Gastroesophageal sphincter (tissue), 3 donors: ENCODE data around the gene SPRYD3.

Experiments
- CTCF ChIP-seq, 4 experiments: fragments of 200-600 bp in 2 of 4; fragments of 450-650 bp in 2 of 4; sonication (generic) in 1 of 4; IDR thresholded peaks; one replicate each; pipeline ENCODE4 v1.5.1; 2017 to 2019; ENCODE audit warnings: antibody characterized with exemption in 4 of 4, mild to moderate bottlenecking in 2 of 4, moderate library complexity in 2 of 4
- EP300 ChIP-seq: sonication (generic); formaldehyde crosslinking; IDR thresholded peaks from one replicate; pipeline ENCODE4 v1.6.1; 2017; ENCODE audit warnings: antibody characterized with exemption, mild to moderate bottlenecking
- POLR2A ChIP-seq, 2 donors: fragments of 450-650 bp; IDR thresholded peaks; one replicate each; pipeline ENCODE4 v1.6.1; 2017; ENCODE audit warnings: antibody characterized with exemption in 2 of 2, mild to moderate bottlenecking in 2 of 2, moderate library complexity in 1 of 2
- POLR2AphosphoS5 ChIP-seq: sonication (generic); formaldehyde crosslinking; IDR thresholded peaks from one replicate; pipeline ENCODE4 v1.6.1; 2017; ENCODE audit warnings: antibody characterized with exemption

DNA sequence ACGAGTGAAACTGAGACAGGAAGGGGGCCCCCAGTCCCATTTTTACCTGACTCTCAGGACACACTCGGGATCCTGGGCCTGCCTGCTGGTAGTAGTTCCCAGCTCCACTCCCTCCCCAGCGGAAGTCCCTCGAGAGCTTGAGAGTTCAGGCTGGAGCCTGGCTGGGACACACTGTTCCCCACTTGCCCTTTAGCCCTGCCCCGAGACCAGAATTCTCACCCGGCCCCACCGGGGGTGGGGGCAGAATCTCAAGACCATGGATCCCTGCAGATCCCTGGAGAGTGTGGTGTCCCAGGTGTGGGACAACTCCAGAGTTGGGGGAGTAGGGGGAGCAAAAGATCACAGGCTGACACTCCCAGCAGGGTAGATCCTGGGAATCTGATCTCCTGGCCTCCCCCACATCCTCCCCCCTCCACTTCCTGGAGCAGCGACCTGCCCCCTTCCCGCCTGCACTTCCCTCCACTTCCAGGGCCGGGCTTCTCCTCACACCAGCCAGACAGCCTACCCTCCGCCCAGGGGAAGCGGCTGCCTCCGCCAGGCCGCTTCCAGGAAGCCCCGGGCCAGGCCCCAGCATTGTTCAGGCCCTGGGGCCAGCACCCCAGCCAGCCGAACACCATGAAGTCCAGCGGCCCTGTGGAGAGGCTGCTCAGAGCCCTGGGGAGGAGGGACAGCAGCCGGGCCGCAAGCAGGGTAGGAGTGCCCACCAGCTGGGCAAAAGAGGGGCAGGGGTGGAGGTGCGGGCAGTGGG, 29.4 kb downstream of the SPRYD3 start, which contains the start of gene TNS2:
- TF ChIP-seq CTCF (IDR thresholded peaks at IDR 0.05) = no peak
- TF ChIP-seq POLR2A (IDR thresholded peaks at IDR 0.05) = peak; percentile 77 to 86
- TF ChIP-seq POLR2AphosphoS5 = peak; percentile 70
- TF ChIP-seq EP300 = no peak
